CD4-positive, alpha-beta T cell treated with Interleukin-17A for 1 hour (primary cell): ENCODE measurements around the gene GMIP.

Experiments used
- DNase-seq: peaks from one replicate; pipeline ENCODE4 v3.0.0-alpha.2; 2020

Gene GMIP

DNA sequence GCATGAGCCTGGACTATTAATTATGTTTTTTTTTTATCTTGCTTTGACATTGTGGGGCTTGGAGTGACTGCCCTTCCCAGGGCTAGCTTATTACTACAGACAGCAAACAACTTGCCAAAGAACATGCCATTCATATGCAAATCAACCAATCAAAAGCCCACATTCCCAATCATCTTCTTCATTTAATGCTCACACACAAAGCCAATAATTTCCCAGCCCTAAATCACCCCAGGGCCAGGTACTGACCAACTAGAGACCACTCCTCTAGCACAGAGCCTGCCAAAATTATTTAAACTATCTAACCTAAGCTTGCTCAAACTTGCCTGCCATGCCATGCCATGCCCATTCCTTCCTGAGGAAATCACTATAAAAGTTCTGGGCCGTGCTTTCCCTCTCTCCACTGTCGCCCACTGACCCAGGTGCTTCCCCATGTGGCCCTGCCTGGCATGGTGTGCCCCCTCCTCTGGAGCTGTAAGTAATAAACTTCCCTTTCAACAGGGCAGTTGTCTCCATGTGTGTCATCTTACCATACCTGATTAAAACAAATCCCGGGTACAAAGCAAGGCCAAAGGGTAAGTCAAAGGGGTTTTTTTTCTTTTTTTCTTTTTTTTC lies 40.6 kb downstream of the GMIP start:
- no peak for DNase-seq

DNA sequence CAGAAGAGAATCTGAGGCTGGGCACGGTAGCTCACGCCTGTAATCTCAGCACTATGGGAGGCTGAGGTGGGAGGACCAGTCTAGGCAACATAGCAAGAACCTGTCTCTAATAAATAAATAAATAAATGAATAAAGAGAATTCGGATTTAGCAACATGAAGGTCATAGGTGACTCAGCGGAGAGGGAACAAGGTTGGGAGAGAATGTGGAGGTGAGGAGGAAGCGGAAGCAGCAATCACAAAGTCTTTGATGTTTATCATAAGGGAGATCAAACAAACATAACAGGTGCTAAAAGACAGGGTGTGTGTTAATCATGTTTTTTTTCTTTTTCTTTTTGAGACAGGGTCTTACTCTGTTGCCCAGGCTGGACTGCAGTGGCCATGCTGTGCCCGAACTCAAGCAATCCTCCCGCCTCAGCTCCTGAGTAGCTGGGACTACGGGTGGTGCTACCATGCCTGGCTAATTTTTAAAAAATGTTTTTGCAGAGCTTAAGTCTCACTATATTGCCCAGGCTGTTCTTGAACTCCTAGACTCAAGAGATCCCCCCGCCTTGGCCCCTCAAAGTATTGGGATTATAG lies 41.2 kb downstream of the GMIP start:
- peak; percentile 80 for DNase-seq

DNA sequence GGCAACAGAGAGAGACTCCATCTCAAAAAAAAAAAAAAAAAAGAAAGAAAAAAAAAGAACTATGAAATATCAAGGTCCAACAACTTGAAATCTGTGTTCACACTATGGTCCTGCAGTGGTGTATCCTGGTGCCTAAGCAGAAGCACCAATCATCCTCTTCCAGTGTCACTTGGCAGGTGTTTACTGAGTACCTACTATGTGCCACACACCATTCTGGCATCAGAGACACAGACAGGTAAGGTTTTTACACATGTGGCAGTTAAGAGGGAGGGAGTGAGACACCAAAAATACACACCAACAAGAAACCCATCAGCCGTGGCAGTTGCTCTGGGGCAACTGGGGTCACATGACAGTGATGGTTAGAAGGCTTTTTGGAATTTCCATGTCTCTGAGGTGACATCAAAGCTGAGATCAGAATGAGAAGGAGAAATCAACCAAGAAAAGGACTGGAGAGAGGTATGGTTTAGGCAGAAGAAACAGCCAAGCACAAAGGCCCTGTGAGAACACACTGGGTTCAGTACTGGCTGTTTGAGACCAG lies 42.6 kb downstream of the GMIP start:
- peak; percentile 58 for DNase-seq

DNA sequence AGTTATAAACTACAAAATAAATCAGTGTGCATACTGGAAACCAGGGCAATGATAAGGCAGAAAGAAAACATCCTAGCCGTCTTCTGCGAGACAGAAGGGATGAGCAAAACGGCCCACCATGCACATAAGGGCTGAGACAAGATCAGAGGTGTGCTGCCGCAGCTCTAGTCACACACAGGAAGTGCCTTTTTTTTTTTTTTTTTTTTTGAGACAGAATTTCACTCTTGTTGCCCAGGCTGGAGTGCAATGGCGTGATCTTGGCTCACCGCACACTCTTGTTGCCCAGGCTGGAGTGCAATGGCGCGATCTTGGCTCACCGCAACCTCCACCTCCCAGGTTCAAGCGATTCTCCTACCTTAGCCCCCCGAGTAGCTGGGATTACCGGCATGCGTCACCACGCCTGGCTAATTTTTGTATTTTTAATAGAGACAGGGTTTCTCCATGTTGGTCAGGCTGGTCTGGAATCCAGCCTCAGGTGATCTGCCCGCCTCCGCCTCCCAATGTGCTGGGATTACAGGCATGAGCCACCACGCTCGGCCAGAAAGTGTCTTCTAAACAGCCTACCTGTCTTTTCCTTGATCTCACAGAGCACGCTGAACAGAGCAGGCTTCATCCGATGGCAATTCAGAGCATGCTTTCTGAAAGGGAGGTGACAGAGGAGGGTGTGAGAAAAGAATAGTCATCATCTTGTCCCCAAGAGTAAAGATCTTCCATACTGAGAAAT lies 44.6 kb downstream of the GMIP start:
- DNase-seq: peak; percentile 85

DNA sequence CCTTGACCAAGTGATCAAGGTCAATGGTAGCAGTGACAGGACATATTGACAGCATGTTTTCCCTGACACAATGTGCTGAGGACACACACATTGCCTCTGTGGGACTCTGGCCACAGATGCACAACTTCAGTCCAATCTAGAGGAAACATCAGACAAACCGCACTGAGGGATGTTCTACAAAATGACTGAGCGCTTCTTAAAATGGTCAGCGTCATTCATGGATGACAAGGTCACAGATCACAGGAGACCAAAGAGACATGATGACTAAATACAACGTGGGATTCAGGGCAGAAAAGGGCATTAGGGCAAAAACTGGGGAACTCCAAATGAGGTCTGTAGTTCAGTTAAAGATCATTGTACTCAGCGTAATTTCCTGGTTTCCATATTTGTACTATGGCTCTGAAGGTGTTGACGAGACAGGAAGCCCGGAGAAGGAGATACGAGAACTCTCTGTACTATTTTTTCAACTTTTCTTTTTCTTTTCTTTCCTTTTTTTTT lies 45.6 kb downstream of the GMIP start:
- DNase-seq: peak; percentile 95

DNA sequence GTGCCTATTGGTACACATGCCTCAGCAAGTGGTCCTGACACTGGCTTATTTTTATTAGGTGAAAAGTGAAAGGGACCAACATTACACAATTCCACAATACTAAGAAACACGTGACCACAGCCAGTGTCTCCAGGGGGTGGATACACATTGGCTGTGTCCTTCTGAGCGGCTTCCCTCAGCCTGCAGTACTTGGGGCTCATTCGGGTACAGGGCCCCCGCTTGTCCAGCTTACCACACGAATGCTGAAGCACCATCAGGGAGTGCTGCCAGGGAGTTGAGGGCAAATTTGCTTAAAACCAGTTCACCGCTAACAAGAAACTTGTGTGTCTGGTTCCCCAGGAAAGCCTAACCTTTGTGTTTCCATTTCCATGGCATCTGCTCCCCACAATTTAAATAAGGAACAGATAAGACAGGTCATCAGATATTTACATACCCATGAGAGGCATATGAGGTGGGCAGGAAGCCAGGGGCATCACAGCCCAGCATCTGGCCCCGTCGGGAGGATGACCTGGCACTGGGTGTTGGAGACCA lies 48.2 kb downstream of the GMIP start:
- no peak for DNase-seq

DNA sequence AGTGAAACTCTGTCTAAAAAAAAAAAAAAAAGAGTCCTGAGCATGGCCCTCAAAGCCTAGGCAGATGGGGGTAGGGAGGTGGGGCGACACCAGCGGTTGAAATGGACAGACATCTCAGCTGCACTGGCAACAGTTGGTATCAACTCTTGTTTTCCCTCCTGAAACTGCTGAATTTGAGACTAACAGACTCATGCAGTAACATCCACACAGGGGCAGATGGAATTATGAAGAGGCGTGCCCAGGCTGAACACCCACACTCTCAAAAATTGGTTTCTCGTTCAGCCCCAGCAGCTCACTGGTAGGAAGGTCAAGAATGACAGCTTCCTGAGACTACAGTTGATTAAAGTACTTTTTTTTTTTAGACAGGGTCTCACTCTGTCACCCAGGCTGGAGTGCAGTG lies 49.1 kb downstream of the GMIP start:
- DNase-seq: no peak

DNA sequence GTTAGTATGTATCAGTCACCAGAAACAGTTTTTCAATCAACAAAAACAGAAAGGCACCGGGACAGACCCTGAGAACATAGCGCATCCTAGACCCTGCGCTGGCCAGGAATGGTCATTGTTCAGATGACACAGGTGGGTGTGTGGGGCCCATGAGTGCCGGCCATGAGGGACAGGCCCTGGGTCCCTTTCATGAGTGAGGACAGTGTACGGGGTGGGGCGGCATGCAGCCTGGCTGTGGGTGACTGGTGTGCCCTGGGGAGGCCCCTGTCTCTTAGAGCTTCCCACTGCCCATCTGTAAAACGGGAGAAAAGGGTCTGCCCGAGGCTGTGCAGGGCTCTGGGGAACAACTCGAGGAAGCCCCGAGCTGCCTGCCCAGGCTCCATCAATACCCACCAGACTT lies 50.8 kb downstream of the GMIP start:
- no peak for DNase-seq

DNA sequence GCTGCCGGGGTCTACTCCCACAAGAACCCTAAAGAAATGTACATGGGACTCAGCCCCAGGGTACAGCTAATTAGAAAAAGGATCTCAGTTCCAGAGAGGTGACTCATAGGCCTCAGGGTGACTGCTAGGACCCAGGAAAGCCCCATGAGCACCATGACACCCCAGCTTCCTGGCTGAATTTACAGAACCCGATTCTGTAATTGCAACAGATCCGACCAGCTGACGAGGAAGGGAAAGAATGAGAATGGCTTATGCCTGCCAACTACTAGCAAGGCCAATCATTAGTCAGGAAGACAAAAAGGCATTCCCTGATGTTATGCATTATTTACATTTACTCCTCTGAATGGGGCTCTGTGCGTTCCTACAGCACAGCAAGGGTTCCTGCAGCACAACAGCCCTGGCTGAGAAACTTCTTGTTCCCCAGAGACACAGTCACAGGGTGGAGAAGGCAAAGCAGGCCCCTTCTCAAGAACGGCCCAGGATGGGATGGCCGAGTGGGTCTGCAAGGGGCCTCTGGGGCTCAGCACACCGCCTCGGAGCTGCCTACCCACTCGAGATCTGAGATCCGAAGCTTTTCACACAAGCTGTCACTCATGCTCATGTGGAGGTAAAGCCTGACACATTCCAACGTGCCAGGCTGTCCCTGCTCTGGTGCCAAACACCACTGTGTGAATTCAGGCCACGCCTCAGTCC lies 52.2 kb downstream of the GMIP start:
- peak; percentile 85 for DNase-seq

DNA sequence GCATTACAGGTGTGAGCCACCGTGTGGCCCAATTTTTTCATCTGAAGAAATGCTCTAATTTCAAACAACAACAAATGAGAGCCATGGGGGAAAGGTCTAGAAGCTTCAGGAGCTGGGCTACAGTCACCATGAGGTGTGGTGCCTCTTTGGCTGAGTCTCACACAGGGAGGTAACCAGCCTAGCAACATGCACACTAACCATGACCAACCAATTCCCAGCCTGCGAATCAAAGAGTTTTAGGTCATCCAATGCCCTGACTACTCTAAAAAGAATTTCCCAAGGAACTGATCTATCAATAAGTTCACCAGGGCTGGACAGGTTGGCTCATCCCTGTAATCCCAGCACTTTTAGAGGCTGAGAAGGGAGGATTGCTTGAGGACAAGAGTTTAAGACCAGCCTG lies 54.9 kb downstream of the GMIP start:
- DNase-seq: no peak

DNA sequence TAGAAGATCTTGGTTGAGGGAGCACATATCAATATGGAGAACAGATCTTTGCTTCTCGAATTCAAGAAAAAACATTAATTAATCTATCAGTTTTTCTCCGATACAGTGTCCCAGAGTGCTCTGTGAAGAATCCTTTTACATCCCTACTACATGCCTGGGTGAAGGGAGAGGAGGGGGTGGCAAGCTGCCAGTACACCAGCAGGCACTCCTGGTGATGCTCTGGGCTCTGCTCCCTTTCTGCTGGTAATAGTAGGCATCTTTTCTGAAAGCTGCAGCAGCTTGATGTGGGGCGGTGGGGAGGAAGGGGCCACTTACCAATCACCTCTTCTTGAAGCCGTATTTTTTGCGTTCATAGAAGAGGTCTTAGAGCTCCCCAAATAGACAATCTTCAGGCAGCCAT lies 55.7 kb downstream of the GMIP start:
- DNase-seq: no peak

DNA sequence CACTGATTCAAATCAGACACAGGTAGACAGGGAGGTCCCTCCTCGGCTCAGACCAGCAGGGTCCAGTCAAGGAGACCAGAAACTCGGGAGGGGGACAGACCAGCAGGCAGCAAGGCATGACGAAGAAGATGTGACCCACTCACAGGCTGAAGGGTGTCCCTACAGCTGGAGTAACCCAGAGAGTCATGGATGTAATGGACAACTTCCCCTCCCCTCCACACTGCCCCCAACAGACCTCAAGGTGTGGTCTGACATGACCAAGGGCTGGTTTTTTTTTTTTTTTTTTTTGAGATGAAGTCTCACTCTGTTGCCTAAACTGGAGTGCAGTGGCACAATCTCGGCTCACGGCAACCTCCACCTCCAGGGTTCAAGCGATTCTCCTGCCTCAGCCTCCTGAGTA lies 59.1 kb downstream of the GMIP start:
- DNase-seq: no peak

DNA sequence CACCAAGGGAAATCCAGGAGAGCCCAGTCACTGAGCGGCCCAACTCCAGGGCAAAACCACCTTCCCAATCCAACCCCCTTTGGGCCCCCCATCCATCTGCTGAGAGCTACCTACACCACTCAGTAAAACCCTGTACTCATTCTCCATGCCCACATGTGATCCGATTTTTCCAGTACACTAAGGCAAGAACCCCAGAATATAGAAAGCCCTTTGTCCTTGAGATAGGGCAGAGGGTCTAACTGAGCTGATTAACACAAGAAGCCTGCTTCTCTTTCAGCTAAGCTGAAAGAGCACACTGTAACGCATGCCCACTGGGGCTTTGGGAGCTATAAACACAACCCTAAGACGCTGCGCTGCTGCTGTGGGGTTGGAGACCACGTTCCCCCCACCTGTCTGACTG lies 61.0 kb downstream of the GMIP start:
- DNase-seq: no peak

DNA sequence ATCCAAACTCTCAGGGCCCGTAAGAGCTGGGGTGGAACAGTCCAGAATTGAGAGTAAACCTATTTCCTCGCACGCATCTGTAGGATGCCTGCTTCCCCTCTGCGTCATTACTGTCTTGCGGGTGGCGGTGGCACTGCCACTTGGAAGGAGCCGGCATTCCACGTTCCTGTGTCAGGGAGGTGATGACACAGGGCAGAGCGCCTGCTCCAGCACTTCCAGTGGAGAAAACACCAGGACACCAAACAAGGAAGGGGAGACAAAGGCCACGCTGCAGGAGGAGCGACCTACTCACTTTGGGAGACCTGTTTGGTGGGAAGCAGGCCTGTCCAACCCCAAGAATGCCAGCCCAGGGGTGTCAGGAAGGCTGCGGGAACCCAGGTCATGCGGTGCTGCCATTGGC lies 62.1 kb downstream of the GMIP start:
- DNase-seq: no peak

DNA sequence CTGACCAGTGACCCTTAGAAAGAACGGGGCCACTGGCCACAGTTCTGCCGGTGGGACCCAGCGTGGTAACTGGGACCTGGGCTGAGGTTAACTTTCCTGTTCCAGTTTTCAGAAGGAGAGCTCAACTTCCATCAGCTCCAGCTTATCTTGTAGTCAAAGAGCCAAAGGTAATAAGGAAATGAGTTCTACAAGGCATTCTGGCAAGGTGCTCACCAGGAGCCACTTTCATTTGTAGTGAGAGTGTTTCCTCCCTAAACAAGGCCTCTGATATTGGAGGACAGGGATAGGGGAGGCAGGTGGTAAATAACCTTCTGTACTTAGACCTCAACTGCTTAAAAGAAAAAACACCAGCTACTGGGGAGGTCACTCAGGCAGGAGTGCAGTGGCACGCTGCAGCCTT lies 63.0 kb downstream of the GMIP start:
- no peak for DNase-seq

DNA sequence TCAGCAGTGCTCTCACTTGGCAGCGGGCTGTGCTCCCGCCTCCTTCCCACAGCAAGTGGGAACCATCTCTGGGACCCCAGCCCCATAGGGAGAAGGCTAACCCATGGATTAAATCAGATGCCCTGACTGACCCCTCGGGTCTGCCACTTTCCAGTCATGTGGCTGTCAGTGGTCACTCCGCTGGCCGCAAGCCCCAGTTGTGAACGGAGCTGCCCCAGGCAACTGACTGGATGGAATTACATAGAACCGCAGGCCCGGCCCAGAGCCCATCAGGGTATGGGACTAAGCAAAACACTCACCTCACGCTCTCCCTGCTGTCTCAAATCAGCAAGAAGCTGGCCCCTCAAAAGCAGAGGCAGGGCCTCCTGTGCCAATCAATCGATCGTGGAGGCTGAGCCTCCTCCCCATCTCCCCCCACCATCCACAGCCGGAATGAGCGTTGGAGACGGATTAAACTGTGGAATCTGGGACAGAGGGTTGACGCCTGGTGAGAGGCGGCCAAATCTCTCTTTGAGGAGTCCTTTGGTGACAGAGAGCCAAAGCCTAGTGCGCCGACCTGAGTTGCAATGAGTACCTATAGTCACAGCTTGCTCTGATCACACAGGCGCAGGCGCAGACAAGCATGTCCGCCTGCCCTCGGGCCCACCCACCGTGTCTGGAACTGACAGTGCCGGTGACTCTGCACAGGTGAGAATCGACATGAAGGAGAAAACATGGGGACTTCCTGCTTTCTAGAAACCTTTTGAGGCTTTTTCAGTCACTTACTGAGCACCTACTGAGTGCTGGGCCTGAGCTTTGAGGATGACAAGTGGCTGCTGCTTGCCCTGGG lies 63.7 kb downstream of the GMIP start:
- DNase-seq: no peak
